OCI-LY1 (cell line): ENCODE measurements around the gene LIPC.

Experiments
- CTCF ChIP-seq: fragments of 200-600 bp; sonication (generic), shearing (Covaris generic); IDR thresholded peaks from 2 replicates; pipeline ENCODE4 v1.5.1; 2017; ENCODE audit warnings: mild to moderate bottlenecking, antibody characterized with exemption, low read length, moderate library complexity, mixed read lengths
- EZH2 ChIP-seq: fragments of 200-600 bp; sonication (generic), shearing (Covaris generic); IDR thresholded peaks from 2 replicates; pipeline ENCODE4 v1.8.0; 2017; ENCODE audit warnings: borderline replicate concordance, mixed run types, mild to moderate bottlenecking, antibody characterized with exemption, low read length, moderate library complexity, mixed read lengths

DNA sequence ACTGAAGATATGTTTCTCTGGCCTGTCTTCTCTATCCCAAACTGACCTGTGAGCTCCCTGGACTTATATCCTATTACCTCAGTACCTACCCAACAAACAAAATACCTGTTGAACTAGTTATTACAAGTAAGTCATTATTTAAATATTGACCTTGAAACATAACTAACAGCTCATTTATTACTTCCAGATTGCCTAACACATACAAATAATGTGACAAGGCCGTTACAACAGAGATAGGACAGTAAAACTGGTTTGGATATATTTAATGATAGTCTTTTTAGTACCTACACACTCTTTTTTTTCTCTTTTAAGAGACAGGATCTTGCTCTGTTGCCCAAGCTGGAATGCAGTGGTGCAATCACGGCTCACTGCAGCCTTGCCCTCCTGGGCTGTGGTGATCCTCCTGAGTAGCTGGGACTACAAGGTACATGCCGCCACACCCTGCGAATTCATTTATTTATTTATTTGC lies 172.7 kb downstream of the LIPC start:
- no peak for TF ChIP-seq CTCF
- no peak for TF ChIP-seq EZH2
